WTC11 (cell line): ENCODE data around the gene SLC47A2. TPM values are rescaled to one million over a fixed set of nuclear protein-coding genes. Genes with fewer than 3 reads are reported as not detected.

Experiments
- ATAC-seq: fragments of 200-7000 bp; cut with Tn5 transposase; 2 replicates; pipeline ENCODE4 v1.10.0; 2021; ENCODE audit warnings: mild to moderate bottlenecking, moderate library complexity
- CTCF ChIA-PET: fragments of 300-600 bp; sonication (Branson Sonifier 250); formaldehyde crosslinking; loops from one replicate; lab custom pipeline; 2021; ENCODE audit warnings: antibody characterized with exemption; lab: Charles Lee
- POLR2A ChIA-PET: fragments of 350-600 bp; sonication (Branson Sonifier 250); formaldehyde crosslinking; loops from one replicate; lab custom pipeline; 2021; ENCODE audit warnings: antibody characterized with exemption; lab: Charles Lee
- DNase-seq: peaks from one replicate; pipeline ENCODE4 v3.0.0; 2021; ENCODE audit warnings: low spot score
- H3K27ac Mint-ChIP-seq: 2 replicates; pipeline ENCODE4 v1.8.0; 2021; ENCODE audit warnings: mixed read lengths
- H3K27me3 Mint-ChIP-seq: 2 replicates; pipeline ENCODE4 v1.8.0; 2021; ENCODE audit warnings: low read depth, mild to moderate bottlenecking, moderate library complexity, mixed read lengths
- H3K36me3 Mint-ChIP-seq: 2 replicates; pipeline ENCODE4 v1.8.0; 2021; ENCODE audit warnings: mixed read lengths
- H3K4me1 Mint-ChIP-seq: 2 replicates; pipeline ENCODE4 v1.8.0; 2022; ENCODE audit warnings: mixed read lengths
- H3K4me3 Mint-ChIP-seq: 2 replicates; pipeline ENCODE4 v1.8.0; 2021; ENCODE audit warnings: mild to moderate bottlenecking, moderate library complexity, mixed read lengths
- H3K9me3 Mint-ChIP-seq: 2 replicates; pipeline ENCODE4 v1.8.0; 2021; ENCODE audit warnings: mixed read lengths
- FOXJ3 ChIP-seq: sonication (generic); formaldehyde crosslinking; IDR thresholded peaks from 2 replicates; pipeline ENCODE4 v1.9.0; 2021; ENCODE audit warnings: missing genetic modification reagents, mild to moderate bottlenecking, borderline replicate concordance
- FOXP4 ChIP-seq: sonication (generic); formaldehyde crosslinking; IDR thresholded peaks from 2 replicates; pipeline ENCODE4 v1.8.0; 2022; ENCODE audit warnings: mild to moderate bottlenecking, missing genetic modification reagents
- NR1H2 ChIP-seq: sonication (generic); formaldehyde crosslinking; IDR thresholded peaks from 2 replicates; pipeline ENCODE4 v1.9.0; 2021; ENCODE audit warnings: mild to moderate bottlenecking, moderate library complexity, missing genetic modification reagents
- NR2C2 ChIP-seq: sonication (generic); formaldehyde crosslinking; IDR thresholded peaks from 2 replicates; pipeline ENCODE4 v1.8.0; 2022; ENCODE audit warnings: mild to moderate bottlenecking, missing genetic modification reagents
- PRRX2 ChIP-seq: fragments of 250-450 bp; sonication (Bioruptor Pico); IDR thresholded peaks from 2 replicates; pipeline ENCODE4 v1.8.0; 2021; ENCODE audit warnings: mild to moderate bottlenecking
- RORB ChIP-seq: fragments of 250-450 bp; sonication (Bioruptor Pico); IDR thresholded peaks from 2 replicates; pipeline ENCODE4 v1.9.0; 2021; ENCODE audit warnings: mild to moderate bottlenecking
- SMAD3 ChIP-seq: sonication (generic); formaldehyde crosslinking; IDR thresholded peaks from 2 replicates; pipeline ENCODE4 v1.8.0; 2022; ENCODE audit warnings: missing genetic modification reagents, mild to moderate bottlenecking, borderline replicate concordance
- ZBTB21 ChIP-seq: sonication (generic); formaldehyde crosslinking; IDR thresholded peaks from 2 replicates; pipeline ENCODE4 v1.8.1; 2023; ENCODE audit warnings: mild to moderate bottlenecking, missing genetic modification reagents, borderline replicate concordance
- ZMAT4 ChIP-seq: fragments of 250-450 bp; sonication (Bioruptor Pico); IDR thresholded peaks from 2 replicates; pipeline ENCODE4 v1.9.0; 2021; ENCODE audit warnings: mild to moderate bottlenecking
- ZNF416 ChIP-seq: fragments of 250-450 bp; sonication (Bioruptor Pico); IDR thresholded peaks from 2 replicates; pipeline ENCODE4 v1.9.0; 2021; ENCODE audit warnings: mild to moderate bottlenecking, inconsistent platforms
- total RNA-seq: library from RNA; stranded (reverse); gene quantifications from 3 replicates; pipeline ENCODE4 v1.2.3, GENCODE V29; 2021
- TF ChIP-seq, protein P1 (sequence below): fragments of 250-450 bp; sonication (Bioruptor Pico); conservative IDR thresholded peaks from 2 replicates; pipeline ENCODE4 v1.9.0; 2021; ENCODE audit warnings: mild to moderate bottlenecking
- TF ChIP-seq, protein P2 (sequence below): sonication (generic); formaldehyde crosslinking; IDR thresholded peaks from 2 replicates; pipeline ENCODE4 v1.8.1; 2023; ENCODE audit warnings: mild to moderate bottlenecking, moderate library complexity, missing genetic modification reagents
- TF ChIP-seq, protein P3 (sequence below): sonication (generic); formaldehyde crosslinking; IDR thresholded peaks from 2 replicates; pipeline ENCODE4 v1.8.1; 2023; ENCODE audit warnings: mild to moderate bottlenecking, missing genetic modification reagents, moderate library complexity
- TF ChIP-seq, protein P4 (sequence below): fragments of 200-600 bp; IDR thresholded peaks from 2 replicates; pipeline ENCODE4 v1.8.0; 2022; ENCODE audit warnings: antibody characterized with exemption
- TF ChIP-seq, protein P5 (sequence below): sonication (generic); formaldehyde crosslinking; IDR thresholded peaks from 2 replicates; pipeline ENCODE4 v1.8.1; 2022; ENCODE audit warnings: low read depth, missing genetic modification reagents, borderline replicate concordance
- TF ChIP-seq, protein P6 (sequence below): sonication (generic); formaldehyde crosslinking; conservative IDR thresholded peaks from 2 replicates; pipeline ENCODE4 v1.8.1; 2022; ENCODE audit warnings: mild to moderate bottlenecking, missing genetic modification reagents
- TF ChIP-seq, protein P7 (sequence below): sonication (generic); formaldehyde crosslinking; IDR thresholded peaks from 2 replicates; pipeline ENCODE4 v1.8.1; 2023; ENCODE audit warnings: mild to moderate bottlenecking, missing genetic modification reagents, moderate library complexity

Gene SLC47A2
- total RNA-seq, 1 experiment from 2014 or later: not detected

- TF ChIP-seq ZBTB21 (CRISPR knock-in tag) (no peak), SMAD3 (CRISPR knock-in tag) (no peak), FOXP4 (CRISPR knock-in tag) (no peak), ZMAT4 (no peak), NR2C2 (CRISPR knock-in tag) (no peak), NR1H2 (CRISPR knock-in tag) (no peak)
- TF ChIP-seq, protein P1, sequence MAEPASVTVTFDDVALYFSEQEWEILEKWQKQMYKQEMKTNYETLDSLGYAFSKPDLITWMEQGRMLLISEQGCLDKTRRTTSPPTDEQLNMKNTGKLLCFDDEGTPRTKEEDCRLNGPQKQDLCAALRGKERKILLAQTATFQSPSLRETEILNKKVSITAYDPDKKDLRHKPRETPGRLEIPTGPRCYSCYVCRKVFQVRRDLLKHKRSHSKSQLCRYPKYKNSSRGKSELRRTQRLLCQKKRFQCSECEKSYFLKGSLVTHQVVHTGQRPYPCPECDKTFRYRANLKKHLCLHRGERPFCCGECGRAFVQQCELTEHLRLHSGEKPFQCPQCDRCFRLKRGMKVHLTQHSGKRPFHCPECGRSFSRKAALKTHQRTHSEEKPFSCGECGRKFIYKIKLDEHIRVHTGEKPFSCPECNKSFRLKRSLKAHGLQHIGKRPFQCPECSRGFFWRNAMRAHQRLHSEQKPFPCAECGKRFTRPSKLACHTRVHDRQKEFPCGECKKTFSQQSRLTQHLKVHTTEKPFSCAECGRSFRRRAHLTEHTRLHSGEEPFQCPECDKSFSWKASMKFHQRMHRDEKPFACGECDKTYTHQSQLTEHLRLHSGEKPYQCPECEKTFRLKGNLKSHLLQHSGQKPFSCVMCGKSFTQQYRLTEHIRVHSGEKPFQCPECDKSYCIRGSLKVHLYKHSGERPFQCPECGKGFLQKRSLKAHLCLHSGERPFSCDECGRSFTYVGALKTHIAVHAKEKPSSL (CRISPR knock-in tag): no peak
- TF ChIP-seq, protein P2, sequence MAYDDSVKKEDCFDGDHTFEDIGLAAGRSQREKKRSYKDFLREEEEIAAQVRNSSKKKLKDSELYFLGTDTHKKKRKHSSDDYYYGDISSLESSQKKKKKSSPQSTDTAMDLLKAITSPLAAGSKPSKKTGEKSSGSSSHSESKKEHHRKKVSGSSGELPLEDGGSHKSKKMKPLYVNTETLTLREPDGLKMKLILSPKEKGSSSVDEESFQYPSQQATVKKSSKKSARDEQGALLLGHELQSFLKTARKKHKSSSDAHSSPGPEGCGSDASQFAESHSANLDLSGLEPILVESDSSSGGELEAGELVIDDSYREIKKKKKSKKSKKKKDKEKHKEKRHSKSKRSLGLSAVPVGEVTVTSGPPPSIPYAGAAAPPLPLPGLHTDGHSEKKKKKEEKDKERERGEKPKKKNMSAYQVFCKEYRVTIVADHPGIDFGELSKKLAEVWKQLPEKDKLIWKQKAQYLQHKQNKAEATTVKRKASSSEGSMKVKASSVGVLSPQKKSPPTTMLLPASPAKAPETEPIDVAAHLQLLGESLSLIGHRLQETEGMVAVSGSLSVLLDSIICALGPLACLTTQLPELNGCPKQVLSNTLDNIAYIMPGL (CRISPR knock-in tag): no peak
- TF ChIP-seq, protein P3, sequence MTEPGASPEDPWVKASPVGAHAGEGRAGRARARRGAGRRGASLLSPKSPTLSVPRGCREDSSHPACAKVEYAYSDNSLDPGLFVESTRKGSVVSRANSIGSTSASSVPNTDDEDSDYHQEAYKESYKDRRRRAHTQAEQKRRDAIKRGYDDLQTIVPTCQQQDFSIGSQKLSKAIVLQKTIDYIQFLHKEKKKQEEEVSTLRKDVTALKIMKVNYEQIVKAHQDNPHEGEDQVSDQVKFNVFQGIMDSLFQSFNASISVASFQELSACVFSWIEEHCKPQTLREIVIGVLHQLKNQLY: no peak
- TF ChIP-seq, protein P4, sequence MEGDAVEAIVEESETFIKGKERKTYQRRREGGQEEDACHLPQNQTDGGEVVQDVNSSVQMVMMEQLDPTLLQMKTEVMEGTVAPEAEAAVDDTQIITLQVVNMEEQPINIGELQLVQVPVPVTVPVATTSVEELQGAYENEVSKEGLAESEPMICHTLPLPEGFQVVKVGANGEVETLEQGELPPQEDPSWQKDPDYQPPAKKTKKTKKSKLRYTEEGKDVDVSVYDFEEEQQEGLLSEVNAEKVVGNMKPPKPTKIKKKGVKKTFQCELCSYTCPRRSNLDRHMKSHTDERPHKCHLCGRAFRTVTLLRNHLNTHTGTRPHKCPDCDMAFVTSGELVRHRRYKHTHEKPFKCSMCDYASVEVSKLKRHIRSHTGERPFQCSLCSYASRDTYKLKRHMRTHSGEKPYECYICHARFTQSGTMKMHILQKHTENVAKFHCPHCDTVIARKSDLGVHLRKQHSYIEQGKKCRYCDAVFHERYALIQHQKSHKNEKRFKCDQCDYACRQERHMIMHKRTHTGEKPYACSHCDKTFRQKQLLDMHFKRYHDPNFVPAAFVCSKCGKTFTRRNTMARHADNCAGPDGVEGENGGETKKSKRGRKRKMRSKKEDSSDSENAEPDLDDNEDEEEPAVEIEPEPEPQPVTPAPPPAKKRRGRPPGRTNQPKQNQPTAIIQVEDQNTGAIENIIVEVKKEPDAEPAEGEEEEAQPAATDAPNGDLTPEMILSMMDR: no peak
- TF ChIP-seq, protein P5, sequence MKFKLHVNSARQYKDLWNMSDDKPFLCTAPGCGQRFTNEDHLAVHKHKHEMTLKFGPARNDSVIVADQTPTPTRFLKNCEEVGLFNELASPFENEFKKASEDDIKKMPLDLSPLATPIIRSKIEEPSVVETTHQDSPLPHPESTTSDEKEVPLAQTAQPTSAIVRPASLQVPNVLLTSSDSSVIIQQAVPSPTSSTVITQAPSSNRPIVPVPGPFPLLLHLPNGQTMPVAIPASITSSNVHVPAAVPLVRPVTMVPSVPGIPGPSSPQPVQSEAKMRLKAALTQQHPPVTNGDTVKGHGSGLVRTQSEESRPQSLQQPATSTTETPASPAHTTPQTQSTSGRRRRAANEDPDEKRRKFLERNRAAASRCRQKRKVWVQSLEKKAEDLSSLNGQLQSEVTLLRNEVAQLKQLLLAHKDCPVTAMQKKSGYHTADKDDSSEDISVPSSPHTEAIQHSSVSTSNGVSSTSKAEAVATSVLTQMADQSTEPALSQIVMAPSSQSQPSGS (CRISPR knock-in tag): no peak
These were observed 17.7 kb upstream of the SLC47A2 start for GRCh38 chr17:19733953-19734526.

GRCh38 chr17:19731626-19732025 lies 15.2 kb upstream of the SLC47A2 start:
- TF ChIP-seq ZNF416 (CRISPR knock-in tag): no peak
- no peak for TF ChIP-seq RORB (CRISPR knock-in tag)
- TF ChIP-seq, protein P6, sequence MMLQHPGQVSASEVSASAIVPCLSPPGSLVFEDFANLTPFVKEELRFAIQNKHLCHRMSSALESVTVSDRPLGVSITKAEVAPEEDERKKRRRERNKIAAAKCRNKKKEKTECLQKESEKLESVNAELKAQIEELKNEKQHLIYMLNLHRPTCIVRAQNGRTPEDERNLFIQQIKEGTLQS: no peak
- TF ChIP-seq PRRX2 (CRISPR knock-in tag): no peak
- TF ChIP-seq, protein P7, sequence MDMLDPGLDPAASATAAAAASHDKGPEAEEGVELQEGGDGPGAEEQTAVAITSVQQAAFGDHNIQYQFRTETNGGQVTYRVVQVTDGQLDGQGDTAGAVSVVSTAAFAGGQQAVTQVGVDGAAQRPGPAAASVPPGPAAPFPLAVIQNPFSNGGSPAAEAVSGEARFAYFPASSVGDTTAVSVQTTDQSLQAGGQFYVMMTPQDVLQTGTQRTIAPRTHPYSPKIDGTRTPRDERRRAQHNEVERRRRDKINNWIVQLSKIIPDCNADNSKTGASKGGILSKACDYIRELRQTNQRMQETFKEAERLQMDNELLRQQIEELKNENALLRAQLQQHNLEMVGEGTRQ (CRISPR knock-in tag): no peak
- TF ChIP-seq FOXJ3 (CRISPR knock-in tag): no peak
- TF ChIP-seq, protein P1 (CRISPR knock-in tag): no peak
- Mint-ChIP-seq H3K9me3 (peaks cover 6% of the 10 kb centered on the region; the same call in 1 of the 2 replicates), H3K36me3 (no peaks in the 10 kb centered on the region), H3K27ac (no peak overlapping the region), H3K27me3 (no peaks in the 10 kb centered on the region; the same call in 1 of the 2 replicates), H3K4me3 (no peak overlapping the region), H3K4me1 (0 out of 2 replicates have a peak, but pooled peaks cover 3% of the 10 kb centered on the region)
- CTCF ChIA-PET: interaction anchor here (1.1 to 1.2 kb wide), 3 partner anchors 13 to 34 kb away, joined by 3 to 4 read pairs (median 3); no protein-coding TSS in a partner anchor
- DNase-seq (no peak), ATAC-seq (no peak)
- POLR2A ChIA-PET: interaction anchor here (0.5 kb wide), 1 partner anchor 486 kb away, joined by 6 read pairs; no protein-coding TSS in a partner anchor

More at GRCh38 chr17:19733953-19734526, 17.7 kb upstream of the SLC47A2 start:
- Mint-ChIP-seq H3K27ac (no peak overlapping the region), H3K4me3 (no peak overlapping the region), H3K9me3 (no peaks in the 10 kb centered on the region), H3K27me3 (no peaks in the 10 kb centered on the region; the same call in 1 of the 2 replicates), H3K4me1 (0 out of 2 replicates have a peak, but pooled peaks cover 3% of the 10 kb centered on the region), H3K36me3 (no peaks in the 10 kb centered on the region)
- ChIA-PET CTCF (interaction anchor here (1.1 to 1.4 kb wide), 3 partner anchors 11 to 20 kb away, joined by 3 read pairs; no protein-coding TSS in a partner anchor), POLR2A (no interaction called here)
- DNase-seq: no peak
- ATAC-seq: no peak
